ENCODE data around the gene PHACTR1.

DNA sequence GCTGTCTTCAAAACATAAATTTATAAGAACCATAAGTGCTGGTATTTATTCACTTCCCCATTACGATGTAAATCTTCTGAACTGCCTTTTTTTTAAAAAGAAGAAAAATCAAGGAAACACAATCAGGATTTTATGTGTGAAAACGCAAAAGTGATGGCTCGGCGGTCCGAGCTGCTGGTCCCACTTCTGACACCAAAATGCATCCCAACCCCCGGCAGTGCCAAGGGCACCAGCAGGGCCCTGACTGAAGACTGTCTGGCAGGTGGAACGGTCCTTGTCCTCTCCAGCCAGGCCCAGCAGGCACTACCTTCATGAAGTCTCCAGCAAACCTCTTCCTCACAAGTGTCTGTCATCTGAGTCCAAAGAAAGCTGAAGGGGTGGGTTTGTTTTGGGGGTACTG, 570.5 kb downstream of the PHACTR1 start:
- TF ChIP-seq, protein P1, sequence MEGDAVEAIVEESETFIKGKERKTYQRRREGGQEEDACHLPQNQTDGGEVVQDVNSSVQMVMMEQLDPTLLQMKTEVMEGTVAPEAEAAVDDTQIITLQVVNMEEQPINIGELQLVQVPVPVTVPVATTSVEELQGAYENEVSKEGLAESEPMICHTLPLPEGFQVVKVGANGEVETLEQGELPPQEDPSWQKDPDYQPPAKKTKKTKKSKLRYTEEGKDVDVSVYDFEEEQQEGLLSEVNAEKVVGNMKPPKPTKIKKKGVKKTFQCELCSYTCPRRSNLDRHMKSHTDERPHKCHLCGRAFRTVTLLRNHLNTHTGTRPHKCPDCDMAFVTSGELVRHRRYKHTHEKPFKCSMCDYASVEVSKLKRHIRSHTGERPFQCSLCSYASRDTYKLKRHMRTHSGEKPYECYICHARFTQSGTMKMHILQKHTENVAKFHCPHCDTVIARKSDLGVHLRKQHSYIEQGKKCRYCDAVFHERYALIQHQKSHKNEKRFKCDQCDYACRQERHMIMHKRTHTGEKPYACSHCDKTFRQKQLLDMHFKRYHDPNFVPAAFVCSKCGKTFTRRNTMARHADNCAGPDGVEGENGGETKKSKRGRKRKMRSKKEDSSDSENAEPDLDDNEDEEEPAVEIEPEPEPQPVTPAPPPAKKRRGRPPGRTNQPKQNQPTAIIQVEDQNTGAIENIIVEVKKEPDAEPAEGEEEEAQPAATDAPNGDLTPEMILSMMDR (IDR thresholded peaks at IDR 0.05): no peak
- TF ChIP-seq POLR2A (IDR thresholded peaks at IDR 0.05): no peak
